DND-41 (cell line): ENCODE results near the gene TOX2.

Experiments
- EZH2 ChIP-seq: IDR thresholded peaks from 3 replicates; pipeline ENCODE4 v1.6.1; 2012; ENCODE audit warnings: borderline replicate concordance, low read depth, mild to moderate bottlenecking, moderate library complexity, low read length, inconsistent platforms; ENCODE audit not compliant: severe bottlenecking
- TF ChIP-seq, protein P1 (sequence below): IDR thresholded peaks from 2 replicates; pipeline ENCODE4 v1.5.1; 2012; ENCODE audit warnings: borderline replicate concordance, low read length, moderate library complexity, mild to moderate bottlenecking; ENCODE audit not compliant: poor library complexity, severe bottlenecking; ENCODE audit errors: extremely low read depth

DNA sequence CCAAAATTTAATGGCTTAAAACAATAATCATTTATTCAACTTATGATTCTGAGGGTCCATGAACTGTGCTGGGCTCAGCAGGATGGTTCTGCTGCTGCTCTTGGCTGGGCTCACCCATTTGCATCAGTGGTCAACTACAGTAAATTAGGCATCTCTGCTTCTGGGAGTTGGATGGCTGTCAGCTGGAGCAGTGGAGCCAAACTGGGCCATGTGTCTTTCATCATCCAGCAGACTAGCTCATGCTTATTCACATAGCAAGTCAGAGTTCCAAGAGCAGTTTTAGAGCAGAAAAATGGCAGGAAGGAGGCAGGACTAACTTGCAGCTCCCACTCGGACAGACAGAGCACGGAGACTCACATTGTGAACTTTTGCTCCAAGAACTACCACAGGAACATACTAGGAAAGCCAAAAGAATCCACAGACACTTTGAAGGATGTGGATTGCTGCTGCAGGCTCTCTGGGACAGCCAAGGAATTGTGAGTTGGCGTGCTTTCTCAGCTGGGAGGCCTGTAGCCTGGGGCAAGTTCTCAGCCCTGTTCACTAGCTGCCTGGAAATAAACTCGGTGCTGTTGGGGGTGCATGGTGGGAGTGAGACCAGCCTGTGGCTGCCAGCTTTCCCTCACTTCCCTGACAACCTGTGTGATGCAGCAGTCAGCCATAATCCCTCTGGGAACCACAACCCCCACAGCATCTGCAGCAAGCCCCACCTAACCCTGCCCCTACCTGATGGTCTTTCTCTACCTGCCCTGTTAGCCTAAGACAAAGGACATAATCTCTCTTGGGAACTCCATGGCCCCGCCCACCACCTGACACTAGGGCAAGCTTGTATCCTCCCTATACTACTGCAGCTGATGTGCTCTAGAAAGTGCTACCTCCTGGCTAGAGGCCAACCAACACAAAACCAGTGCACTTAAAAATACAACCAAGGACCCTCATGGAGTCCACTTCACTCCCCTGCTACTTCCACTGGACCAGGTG is 143.3 kb downstream of the TOX2 start:
- TF ChIP-seq, protein P1, sequence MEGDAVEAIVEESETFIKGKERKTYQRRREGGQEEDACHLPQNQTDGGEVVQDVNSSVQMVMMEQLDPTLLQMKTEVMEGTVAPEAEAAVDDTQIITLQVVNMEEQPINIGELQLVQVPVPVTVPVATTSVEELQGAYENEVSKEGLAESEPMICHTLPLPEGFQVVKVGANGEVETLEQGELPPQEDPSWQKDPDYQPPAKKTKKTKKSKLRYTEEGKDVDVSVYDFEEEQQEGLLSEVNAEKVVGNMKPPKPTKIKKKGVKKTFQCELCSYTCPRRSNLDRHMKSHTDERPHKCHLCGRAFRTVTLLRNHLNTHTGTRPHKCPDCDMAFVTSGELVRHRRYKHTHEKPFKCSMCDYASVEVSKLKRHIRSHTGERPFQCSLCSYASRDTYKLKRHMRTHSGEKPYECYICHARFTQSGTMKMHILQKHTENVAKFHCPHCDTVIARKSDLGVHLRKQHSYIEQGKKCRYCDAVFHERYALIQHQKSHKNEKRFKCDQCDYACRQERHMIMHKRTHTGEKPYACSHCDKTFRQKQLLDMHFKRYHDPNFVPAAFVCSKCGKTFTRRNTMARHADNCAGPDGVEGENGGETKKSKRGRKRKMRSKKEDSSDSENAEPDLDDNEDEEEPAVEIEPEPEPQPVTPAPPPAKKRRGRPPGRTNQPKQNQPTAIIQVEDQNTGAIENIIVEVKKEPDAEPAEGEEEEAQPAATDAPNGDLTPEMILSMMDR = no peak
- TF ChIP-seq EZH2 = no peak
